ENCODE results near the gene PES1. TPM values are rescaled to one million over a fixed set of nuclear protein-coding genes. Genes with fewer than 3 reads are reported as not detected.
"Not testable (repeated sequence)": the region's sequence is repeated elsewhere in the genome, so short reads cannot be mapped to it uniquely, and the experiment has no call there.

Gene PES1
- total RNA-seq, 1 donor from 2014 or later, result 29.6 TPM

DNA sequence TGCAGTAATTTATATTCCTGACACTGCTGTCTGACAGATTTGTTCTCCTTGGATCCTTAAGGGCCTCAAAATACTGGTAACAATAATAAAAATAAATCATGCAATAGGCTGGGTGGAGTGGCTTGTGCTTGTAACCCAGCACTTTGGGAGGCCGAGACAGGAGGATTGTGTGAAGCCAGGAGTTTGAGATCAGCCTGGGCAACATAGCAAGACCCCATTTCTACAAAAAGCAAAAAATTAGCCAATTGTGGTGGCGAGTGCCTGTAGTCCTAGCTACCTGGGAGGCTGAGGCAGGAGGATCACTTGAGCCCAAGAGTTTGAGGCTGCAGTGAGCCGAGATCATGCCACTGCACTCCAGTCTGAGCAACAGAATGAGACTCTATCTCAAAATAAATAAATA lies 39.9 kb downstream of the PES1 start:
- DNase-seq, result not testable (repeated sequence)

DNA sequence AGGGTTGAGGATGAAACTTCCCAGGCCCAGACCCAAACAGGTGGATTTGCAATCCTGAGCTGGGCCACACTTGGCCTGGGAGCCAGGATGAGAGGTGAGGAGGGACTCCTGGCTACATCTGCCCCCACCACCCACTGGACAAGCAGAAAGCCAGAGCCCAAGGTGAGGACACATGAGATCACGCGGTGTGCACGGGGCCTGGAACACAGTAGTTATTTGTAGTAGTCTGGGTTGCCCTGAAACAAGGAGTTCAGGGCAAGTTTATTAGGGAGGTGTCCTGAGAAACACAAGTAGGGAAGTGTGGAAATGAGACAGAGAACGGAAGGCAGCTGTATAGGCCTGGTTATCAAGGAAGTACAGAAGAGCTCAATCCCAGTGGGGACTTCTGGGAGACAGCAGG lies 44.5 kb downstream of the PES1 start:
- no peak for DNase-seq

DNA sequence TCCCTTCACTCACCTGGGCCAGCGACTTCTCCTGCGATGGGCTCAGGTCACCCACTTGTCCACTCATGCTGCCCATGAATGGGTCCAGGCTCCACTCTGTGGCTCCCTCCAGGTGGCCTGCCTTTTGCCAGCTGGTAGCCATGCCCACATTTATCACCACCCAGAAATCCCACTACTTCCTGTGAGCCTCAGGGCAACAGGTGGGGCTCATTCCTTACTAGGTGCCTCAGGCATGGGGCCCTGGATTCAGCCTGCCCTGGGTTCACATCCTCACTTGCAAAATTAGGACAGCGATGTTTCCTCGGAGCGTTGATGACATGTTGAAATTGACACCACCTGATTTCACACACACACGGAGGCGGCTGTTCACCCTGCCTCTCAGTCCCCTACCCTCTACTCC lies 45.1 kb downstream of the PES1 start, which contains the start of gene SEC14L6:
Gene SEC14L6, minus strand, starts transcription at position 126 of the 400 bp plus-strand sequence. Its CDS starts 59 bp downstream, at position 67.
- no peak for DNase-seq

DNA sequence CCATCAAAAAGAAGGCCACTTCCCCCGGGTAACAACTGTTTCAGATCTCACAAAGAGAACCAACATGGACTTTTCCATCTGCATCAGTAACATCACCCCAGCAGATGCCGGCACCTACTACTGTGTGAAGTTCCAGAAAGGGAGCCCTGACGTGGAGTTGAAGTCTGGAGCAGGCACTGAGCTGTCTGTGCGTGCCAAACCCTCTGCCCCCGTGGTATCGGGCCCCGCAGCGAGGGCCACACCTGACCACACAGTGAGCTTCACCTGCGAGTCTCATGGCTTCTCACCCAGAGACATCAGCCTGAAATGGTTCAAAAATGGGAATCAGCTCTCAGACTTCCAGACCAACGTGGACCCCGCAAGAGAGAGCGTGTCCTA lies 48.9 kb downstream of the PES1 start:
- no peak for DNase-seq

DNA sequence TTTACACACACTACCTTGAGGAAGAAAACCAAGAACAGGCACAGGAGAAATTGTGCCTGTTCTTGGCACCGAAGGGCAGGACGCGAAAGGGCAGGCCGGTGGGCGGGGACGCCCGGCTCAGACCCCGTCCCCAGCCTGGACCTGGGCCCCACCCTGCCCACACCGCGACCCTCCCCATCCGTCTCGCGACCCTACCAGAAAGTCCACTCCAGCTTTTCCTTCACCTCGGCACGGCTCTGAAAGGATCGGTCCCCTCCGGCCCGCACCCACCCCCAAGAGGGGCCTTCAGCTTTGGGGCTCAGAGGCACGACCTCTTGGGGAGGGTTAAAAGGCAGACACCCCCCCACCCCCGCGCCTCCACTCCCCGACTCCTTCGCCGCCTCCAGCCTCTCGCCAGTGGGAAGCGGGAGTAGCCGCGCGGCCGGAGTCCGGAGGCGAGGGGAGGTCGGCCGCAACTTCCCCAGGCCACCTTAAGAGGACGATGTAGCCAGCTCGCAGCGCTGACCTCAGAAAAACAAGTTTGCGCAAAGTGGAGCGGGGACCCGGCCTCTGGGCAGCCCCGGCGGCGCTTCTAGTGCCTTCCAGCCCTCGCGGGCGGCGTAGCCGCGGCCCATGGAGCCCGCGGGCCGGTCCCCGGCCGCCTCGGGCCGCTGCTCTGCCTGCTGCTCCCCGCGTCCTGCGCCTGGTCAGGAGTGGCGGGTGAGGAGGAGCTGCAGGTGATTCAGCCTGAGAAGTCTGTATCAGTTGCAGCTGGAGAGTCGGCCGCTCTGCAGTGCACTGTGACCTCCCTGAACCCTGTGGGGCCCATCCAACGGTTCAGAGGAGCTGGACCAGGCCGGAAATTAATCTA lies 49.5 kb downstream of the PES1 start:
- no peak for DNase-seq

DNA sequence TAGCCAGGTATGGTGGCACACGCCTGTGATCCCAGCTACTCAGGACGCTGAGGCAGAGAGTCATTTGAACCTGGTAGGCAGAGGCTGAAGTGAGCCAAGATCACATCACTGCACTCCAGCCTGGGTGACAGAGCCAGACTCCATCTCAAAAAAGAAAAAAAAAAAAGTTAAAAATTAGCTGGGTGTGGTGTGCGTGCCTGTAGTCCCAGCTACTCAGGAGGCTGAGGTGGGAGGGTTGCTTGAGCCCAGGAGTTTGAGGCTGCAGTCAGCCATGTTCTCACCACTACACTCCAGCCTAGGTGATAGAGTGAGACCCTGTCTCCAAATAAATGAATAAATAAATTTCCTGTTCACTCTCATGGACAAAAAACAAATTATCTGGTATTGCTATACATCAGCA lies 50.2 kb downstream of the PES1 start:
- DNase-seq, result not testable (repeated sequence)

DNA sequence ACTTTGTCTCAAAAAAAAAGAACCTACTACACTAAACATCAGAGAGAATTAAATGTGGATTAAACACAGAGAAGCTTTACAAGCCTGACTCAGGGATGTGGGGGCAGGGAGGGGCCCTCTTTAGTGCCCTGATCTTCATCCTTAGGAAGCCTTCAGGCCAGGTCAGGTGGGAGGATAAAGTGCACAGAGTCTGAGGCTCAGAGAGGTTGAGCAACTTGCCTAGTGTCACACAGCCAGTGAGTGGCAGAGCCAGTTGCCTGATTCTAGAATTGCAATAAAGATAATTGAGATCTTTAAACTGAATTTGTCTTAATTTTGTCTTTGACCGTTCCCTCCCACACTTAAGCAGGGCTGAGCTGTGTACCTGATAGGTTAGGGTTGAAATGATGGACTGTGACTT lies 52.3 kb downstream of the PES1 start:
- DNase-seq, result no peak

DNA sequence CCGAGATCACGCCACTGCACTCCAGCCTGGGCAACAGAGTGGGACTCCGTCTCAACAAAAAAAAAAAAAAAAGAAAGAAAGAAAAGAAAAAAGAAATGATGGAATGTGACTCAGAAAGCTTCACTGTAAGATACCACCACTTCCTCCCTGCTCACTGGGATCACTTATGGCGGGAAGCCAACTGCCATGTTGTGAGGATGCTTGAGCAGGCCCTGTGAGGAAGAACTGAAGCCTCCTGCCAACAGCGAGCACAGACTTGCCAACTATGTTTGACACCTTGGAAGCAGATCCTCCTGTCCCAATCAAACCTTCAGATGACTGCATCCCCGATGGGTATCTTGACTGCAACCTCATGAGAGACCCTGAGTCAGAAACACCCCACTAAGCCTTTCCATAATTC lies 53.4 kb downstream of the PES1 start:
- no peak for DNase-seq

DNA sequence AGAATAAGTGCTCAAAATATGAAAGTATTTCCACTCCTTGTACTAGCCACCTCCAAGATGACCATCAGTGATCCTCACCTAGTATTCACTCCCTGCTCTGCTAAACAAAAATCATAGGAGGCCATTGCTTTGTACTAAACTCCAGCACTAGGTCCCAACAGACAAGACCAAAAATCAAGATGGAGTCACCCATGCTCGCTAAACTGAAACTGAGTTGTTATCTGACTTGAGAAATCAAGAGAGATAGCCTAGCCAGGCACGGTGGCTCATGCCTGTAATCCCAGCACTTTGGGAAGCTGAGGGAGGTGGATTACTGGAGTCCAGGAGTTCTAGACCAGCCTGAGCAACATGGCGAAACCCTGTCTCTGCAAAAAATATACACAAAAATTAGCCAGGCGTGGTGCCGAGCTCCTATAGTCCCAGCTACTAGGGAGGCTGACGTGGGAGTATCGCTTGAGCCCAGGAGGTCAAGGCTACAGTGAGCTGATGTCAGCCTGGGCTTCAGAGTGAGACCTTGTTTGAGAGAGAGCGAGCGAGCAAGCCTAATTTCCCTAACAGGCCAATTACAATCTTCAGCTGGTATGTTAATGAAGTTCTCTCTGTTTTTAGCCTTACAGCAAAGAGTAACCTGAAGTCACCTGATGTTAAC lies 54.5 kb downstream of the PES1 start:
- DNase-seq, result no peak

DNA sequence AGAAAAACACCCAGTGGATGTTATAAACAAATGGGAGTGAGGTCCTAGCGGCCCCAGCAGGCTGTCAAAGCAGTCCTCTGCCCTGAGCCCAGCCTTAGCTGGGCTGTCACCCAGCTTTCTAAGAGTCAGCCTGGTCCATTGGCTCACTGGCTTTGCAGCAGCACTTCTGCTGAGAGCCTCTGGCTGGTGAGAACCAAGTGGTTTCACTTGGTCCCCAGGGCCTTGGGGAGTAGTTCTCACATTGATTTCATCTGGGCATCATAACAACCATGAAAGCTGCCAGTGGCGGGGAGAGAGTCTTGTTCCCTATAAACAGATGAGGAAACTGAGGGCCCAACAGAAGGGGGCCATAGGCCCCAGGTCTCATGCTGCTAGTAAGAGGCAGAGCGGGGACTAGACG lies 56.5 kb downstream of the PES1 start:
- no peak for DNase-seq

DNA sequence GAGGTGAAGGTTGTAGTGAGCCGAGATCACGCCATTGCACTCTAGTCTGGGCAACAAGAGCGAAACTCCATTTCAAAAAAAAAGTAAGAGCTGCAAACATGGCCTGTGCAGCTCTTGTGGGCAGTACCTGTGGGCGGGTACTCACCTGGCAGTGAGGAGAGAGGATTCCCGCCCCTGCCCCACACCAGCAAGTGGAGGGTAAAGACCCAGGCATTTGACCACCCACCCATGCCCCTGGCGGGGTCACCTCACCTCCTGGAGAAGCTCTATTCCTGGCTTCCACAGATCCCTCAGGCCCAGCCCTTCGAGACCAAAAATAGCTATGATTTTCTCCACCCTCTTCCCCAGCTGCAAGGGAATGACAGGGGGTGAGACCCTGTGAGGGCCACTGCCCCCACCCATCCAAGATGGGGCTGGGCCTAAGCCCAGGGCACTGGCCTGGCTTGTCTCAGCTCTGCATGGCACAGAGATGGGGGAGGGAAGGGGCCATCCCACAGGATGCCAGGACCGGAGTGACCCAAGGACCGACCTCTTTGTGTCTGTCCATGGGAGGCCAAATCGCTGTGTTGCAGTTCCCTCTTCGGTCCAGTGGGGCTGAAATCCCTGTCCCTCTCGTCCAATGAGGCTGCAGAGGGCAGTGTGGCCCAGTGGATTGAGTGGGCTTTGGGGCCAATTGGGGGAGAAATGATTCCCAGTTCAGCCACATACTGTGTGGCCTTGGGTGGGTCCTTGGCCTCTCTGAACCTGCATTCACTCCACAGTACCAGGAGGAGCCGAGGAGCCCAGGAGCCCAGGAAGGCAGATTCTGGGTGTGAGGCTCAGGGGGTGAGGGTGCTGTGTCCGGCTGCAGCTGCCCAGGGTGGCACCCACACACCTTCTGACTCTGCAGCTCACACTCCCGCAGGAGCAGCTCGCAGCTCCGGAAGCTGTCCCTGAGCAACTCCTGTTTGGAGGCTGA lies 59.8 kb downstream of the PES1 start:
- DNase-seq, result no peak

DNA sequence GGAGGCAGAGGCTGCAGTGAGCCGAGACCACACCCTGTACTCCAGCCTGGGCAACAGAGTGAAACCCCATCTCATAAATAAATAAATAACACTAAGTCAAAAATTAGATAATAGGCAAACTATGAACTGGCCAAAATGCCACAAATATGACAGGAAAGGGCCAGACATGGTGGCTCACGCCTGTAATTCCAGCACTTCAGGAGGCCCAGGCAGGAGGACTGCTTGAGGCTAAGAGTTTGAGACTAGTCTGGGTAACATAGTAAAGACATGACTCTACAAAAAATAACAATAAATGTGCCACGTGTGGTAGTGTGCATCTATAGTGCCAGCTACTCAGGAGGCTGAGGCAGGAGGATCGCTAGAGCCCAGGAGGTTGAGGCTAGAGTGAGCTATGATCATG lies 65.1 kb downstream of the PES1 start:
- DNase-seq, result no peak

Other genes starting within 250 kb of the PES1 start
- 30.0 TPM for gene SF3A1, start 235.0 kb downstream of the PES1 start, total RNA-seq
- 1.8 TPM for gene CCDC157, start 234.9 kb downstream of the PES1 start, total RNA-seq
- 6.5 TPM for gene RNF215, start 204.5 kb downstream of the PES1 start, total RNA-seq
- gene SEC14L2, start 194.9 kb downstream of the PES1 start, total RNA-seq, result 5.1 TPM
- gene MTFP1, start 166.1 kb downstream of the PES1 start, total RNA-seq, result 3.3 TPM
- gene SEC14L3, start 119.9 kb downstream of the PES1 start, total RNA-seq, result not detected
- 1.4 TPM for gene SEC14L4, start 86.2 kb downstream of the PES1 start, total RNA-seq
- 18.4 TPM for gene SEC14L6, start 45.2 kb downstream of the PES1 start, total RNA-seq
- gene GAL3ST1, start 17.2 kb downstream of the PES1 start, total RNA-seq, result 0.39 TPM
- gene TCN2, start 15.3 kb upstream of the PES1 start, total RNA-seq, result 5.1 TPM
- gene SLC35E4, start 43.9 kb upstream of the PES1 start, total RNA-seq, result 2.8 TPM
- gene DUSP18, start 76.0 kb upstream of the PES1 start, total RNA-seq, result 5.5 TPM
- 15.4 TPM for gene OSBP2, start 103.0 kb upstream of the PES1 start, total RNA-seq